HG03342 (cell line): ENCODE results near the gene ZNF444.
A peak's percentile ranks its signal among the peaks of the same experiment; 100 is the strongest.

Experiments used
- ATAC-seq: cut with Tn5 transposase; IDR thresholded peaks from one replicate; pipeline ENCODE4 v1.9.1; 2021; ENCODE audit warnings: mild to moderate bottlenecking, moderate library complexity; ENCODE audit not compliant: unreplicated experiment

The ZNF444 gene

DNA sequence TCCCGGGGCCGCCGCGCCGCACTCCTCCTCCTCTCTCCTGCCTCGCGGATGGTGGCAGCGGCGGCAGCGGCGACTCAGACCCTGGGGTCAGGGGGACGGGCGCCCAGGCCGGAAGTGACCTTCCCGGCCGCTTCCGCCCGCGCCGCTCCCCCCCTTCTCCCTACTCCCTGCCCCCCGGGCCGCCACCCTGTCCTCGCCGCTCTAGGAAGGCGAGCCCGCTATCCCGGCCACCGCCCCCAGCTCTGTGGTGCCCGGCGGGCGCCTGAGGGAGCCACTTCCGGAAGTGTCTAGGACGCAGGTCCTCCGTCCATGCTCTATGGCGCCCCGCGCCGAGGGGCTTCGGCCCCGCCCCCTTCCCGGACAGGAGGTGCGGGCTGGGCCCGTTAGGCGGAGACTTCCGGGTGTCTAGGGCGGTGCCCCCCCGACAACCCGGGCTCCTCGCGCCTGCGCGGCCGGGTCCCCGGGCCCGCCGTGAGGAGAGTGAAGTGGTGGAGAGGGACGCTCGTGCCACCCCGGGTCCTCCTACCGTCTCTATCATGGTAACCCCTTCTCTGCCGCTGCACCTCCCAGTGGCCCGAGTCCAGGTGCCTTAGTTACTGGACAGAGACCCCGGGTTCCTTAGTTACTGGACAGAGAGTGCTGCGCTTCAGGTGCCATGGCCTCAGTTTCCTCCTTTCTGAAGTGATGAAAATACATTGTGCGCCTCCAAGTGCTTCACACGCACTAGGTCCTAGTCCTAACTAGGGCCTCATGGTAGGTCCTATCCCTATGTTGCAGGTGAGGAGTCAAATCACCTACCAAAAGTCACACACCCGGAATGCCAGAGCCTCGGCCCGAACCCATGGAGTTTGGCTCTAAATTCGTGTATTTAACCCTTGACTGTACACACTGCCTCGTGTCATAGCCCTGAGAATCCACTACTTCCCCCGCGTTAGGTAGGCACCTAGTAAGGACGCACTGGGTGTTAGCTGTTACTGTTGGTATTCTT, 19.6 kb upstream of the ZNF444 start, which contains the start of gene ZNF787:
Gene ZNF787 (minus strand): TSS at position 116 of the 988 bp plus-strand sequence. CDS start 18,078 bp downstream, outside the sequence.
- ATAC-seq = peak; percentile 82

DNA sequence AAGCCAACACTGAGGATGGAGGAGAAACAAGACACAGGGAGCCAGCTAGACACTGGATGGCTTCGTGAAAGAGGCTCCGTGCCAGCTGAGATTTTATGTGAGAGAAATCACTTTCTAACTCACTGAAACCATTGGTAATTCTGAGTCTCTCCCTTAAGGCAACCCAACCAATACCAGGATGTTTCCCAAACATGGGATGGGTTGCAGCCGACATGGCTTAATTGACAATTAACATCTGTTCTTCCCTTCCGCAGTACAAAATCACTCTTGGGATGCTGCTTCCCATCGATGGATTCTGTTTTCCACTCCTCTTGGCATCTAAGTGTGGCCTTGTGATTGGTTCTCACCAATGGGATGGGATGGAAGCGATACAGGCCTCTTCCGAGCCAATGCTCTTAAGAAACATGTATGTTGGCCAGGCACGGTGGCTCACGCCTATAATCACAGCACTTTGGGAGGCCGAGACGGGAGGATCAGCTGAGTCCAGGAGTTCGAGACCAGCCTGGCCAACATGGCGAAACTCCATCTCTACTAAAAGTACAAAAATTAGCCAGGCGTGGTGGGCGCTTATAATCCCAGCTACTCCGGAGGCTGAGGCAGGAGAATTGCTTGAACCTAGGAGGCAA, 17.7 kb upstream of the ZNF444 start:
- ATAC-seq = no peak

DNA sequence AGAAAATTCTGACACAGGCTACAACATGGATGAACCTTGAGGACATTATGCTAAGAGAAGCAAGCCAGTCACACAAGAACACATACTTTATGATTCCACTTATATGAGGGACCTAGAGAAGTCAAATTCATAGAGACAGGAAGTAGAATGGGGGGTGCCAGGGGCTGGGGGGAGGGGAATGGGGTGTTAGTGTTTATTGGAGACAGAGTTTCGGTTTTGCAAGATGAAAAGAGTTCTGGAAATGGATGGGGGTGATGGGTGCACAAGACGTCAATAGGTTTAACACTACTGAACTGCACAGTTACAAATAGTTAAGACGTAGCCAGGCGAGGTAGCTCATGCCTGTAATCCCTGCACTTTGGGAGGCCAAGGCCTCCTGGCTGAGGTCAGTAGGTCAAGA, 16.5 kb upstream of the ZNF444 start:
- no peak for ATAC-seq

GRCh38 chr19:56125806-56126590, 15.1 kb upstream of the ZNF444 start:
- no peak for ATAC-seq

GRCh38 chr19:56126983-56127780, 13.9 kb upstream of the ZNF444 start:
- no peak for ATAC-seq

DNA sequence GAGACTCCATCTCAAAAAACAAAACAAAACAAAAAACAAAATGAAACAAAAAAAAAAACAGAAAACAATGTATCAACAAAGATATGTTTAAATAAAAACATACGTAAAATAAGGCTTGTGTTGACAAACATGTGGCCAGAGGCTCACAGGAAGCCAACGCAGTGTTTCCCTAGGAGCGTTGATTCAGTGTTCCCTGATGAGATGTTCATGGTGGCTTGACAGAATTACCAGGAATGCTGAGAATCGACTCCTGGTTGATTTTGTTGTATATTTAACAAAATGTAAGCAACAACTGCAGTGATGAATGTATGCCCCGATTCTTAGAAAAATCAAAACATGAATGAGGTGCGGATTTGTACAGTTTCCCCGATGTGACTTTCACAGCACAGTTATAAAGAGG, 11.1 kb upstream of the ZNF444 start:
- no peak for ATAC-seq

DNA sequence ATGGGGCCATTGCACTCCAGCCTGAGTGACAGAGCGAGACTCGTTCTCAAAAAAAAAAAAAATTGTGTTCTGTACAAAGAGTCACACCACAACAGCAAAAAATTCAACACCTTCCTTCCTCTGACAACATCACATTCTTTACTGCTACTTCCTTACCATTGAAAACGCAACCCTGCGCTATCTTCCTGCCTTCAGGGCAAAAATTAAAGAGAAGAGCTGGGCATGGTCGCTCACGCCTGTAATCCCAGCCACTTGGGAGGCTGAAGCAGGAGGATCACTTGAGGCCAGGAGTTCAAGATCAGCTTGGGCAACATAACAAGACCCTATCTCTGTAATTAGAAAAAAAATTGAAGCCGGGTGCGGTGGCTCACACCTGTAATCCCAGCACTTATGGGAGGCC, 9.4 kb upstream of the ZNF444 start:
- ATAC-seq = no peak

- ATAC-seq = no peak
Measured at GRCh38 chr19:56132316-56132822, 8.7 kb upstream of the ZNF444 start.

DNA sequence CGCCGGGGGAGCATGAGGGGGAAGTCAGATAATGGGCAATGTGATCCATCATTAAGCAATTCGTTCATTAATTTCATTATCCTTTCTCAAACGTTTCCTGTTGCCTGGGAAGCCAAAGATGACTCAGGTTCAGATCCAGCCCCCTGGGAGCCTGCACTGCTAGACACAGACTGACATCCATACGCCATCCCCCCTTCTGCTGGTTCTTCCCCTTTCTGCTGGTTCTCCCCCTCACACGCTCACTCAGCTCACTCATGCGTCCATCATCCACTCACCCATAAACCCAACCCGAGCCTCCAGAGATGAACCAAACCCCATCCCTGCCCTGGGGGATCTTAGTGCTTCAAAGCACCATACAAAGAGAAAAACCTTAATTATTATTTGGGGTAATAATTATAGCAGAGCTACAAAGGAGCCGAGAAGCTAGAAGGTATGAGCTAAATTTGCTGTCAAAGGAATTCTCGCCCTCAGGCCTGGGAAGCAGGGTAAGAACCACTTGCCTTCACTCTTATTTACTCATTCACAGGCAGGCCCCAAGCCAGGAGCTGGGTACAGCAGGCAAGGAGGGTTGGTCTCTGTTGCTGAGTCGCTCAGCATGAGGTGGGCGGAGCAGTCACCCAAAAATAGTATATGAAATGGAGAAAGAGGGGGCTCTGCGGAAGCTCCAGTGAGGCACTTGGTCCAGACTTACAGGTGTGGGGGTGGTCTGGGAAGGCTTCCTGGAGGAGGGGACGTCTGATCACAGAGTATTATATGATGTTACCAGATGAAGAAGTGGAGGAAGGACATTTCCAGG, 7.0 kb upstream of the ZNF444 start:
- peak; percentile 80 for ATAC-seq

DNA sequence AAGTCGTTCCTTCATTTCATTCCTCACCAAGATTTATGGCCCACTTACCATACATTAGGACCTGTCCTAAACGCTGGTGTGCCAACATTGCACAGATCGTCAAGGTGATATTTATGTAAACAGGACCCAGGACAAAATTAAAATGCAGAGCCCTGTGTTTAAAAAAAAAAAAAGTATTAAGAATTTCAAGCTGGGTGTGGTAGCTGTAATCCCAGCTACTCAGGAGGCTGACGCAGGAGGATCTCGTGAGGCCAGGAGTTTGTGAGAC, 6.5 kb upstream of the ZNF444 start:
- ATAC-seq = no peak

- ATAC-seq = no peak
Measured at GRCh38 chr19:56136362-56136761, 4.7 kb upstream of the ZNF444 start.

- no peak for ATAC-seq
Measured at GRCh38 chr19:56137405-56137804, 3.7 kb upstream of the ZNF444 start.

DNA sequence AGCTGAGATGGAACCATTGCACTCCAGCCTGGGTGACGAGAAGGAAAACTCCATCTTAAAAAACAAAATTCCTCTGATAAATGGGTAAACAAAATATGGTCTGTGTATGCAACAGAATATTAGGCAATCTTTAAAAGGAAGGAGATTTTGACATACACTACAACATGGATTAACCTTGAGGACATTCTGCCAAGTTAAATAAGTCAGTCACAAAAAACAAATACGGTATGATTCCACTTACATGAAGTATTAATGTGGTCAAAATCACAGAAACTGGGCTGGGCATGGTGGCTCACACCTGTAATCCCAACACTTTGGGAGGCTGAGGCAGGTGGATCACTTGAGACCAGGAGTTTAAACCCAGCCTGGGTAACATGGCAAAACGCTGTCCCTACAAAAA, 3.0 kb upstream of the ZNF444 start:
- ATAC-seq = no peak

DNA sequence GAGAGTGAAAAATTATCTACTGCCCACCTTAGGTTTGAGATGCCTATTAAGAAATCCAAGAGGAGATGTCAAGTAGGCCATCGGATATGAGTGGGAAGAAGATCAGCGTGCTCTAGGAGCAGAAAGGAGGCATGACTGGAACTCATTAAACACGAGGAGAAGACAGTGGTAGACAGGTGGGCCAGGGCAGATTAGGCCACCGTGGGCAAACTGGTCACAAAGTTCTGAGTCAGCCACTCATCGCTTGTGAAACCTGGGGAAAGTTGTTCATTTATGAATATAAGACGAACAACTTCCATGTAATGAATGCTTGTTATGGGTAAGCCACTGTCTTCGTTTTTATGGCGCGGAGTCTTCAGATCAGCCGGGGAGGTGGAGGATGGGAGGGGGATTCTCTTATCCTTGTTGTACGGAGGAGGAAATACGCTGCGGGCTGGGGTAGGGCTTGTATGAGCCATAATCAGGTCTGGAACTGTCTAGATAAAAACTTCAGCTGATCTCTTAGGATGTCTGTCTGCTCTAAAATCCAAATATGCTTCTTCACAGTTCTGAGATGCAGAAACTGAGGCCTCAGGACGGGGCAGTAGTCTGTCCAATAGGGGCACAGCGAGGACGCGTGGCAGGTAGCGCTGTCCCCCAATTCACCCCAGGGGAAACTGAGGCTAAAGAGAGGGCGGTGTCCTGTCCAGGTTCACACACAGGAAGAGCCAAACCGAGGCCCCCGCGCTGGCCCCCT, 1.1 kb upstream of the ZNF444 start:
- ATAC-seq = no peak

- ATAC-seq = no peak
Measured at GRCh38 chr19:56141417-56141993, 418 bp downstream of the ZNF444 start.

DNA sequence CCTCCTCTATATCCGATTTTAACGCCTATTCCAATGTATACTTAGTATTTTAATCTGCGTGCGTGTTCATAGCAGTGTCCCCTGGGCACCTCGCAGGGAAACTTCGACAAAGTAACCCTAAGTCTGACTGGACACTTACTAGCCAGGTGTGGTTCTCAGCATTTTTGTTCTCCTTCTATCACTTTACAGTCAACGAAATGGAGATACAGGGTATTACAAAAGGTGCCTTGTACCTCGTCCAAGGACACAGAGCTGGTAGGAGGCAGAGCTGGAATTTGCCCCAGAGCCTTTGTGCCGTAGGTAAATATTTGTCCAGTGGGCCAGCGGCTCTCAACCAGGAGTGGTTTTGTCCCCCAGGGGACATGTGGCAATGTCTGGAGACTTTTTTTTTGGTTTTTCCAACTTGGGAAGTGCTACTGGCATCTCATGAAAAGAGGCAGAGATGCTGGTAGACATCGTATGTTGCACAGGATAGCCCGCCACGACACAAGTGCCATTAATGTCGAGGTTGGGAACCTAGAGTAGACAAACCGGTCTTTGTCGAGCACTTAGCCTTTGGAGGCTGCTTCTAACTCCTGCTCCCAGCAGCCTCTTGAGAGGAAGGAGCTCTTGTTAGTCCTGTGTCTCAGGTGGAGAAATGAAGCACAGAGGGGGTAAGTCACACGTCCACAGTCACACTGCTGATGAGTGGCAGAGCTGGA, 1.1 kb downstream of the ZNF444 start:
- ATAC-seq = no peak

DNA sequence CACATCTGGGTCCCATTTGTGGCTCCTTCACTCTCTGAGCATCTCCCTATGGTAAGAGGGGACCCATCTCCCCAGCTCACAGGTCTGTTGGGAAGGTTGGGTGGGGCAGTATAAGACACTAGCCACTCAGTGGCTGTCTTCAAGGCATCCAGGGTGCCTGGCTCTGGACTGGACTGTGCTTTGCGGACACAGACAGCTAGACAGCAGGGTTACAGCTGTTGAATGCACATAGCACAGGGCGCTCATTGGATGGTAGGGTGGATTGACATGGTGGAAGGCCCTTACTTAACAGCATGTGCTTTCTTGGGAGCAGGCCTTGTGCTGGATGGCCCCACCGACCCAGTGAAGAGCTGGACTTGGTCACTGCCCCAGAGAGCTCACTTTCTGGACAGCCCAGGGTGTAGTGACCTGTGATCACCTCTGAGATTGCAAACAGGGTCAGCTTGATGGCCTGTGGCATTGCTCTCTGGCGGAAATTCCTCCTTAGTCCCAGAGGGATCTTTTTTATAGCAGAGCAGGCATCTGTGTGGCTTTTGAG, 1.9 kb downstream of the ZNF444 start:
- no peak for ATAC-seq

DNA sequence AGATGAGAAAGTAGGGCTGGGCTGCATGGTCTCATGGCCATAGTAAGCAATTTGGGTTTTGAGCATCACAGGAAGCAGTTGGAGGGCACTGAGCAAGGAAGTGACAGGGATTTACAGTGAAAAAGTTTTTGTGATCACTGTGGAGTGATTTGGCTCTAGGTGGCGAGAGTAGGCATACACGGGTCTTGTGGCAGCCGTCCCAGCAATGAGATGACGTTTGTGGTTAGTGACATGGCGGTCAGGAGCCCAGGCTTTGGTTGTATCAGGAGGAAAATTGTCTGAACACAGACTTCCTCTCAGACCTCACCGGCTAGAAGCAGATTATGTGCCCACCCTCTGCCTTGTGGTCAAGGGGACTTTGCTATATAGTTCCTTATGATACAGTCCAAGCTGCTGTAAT, 3.3 kb downstream of the ZNF444 start:
- no peak for ATAC-seq
